Breast epithelium (tissue), 3 donors: ENCODE results near the gene NTRK3.

Source experiments
- CTCF ChIP-seq, 3 donors: fragments of 450-650 bp; IDR thresholded peaks; one replicate each; pipeline ENCODE4 v1.5.1; 2016 to 2017; ENCODE audit warnings: antibody characterized with exemption in 3 of 3, mild to moderate bottlenecking in 3 of 3, moderate library complexity in 3 of 3
- POLR2A ChIP-seq: fragments of 450-650 bp; IDR thresholded peaks from one replicate; pipeline ENCODE4 v1.6.1; 2016; ENCODE audit warnings: antibody characterized with exemption, mild to moderate bottlenecking, moderate library complexity
- POLR2AphosphoS5 ChIP-seq, 3 donors: sonication (generic); formaldehyde crosslinking; IDR thresholded peaks; one replicate each; pipeline ENCODE4 v1.6.1; 2017; ENCODE audit warnings: antibody characterized with exemption in 3 of 3

- no peak for TF ChIP-seq POLR2A
- TF ChIP-seq CTCF (IDR thresholded peaks at IDR 0.05): peak; percentile 46 to 80 (median 62)
- no peak for TF ChIP-seq POLR2AphosphoS5 (IDR thresholded peaks at IDR 0.05)
Observed at GRCh38 chr15:88274553-88275460, 18.3 kb upstream of the NTRK3 start.
